H1 (cell line): ENCODE results near the gene PER2. TPM values are rescaled to one million over a fixed set of nuclear protein-coding genes. Genes with fewer than 3 reads are reported as not detected.

Source experiments
- CTCF ChIA-PET: fragments of 300-600 bp; sonication (Branson Sonifier 250); formaldehyde crosslinking; loops from one replicate; lab custom pipeline; 2021; ENCODE audit not compliant: partially characterized antibody; lab: Charles Lee
- POLR2A ChIA-PET: fragments of 300-600 bp; sonication (Branson Sonifier 250); formaldehyde crosslinking; loops from one replicate; lab custom pipeline; 2021; ENCODE audit warnings: inconsistent platforms; ENCODE audit not compliant: partially characterized antibody; lab: Charles Lee
- DNase-seq, 2 experiments: peaks; one replicate each; pipeline versions ENCODE4 v3.0.0 to v3.0.0-alpha.2; 2010 to 2022; ENCODE audit warnings: low spot score in 2 of 2, low read depth in 1 of 2, mixed read lengths in 1 of 2
- FAIRE-seq: peaks from 2 replicates; lab custom pipeline; 2011; peaks lifted over from hg19 to GRCh38; lab: Jason Lieb, UNC
- H2AFZ ChIP-seq: 2 replicates; pipeline ENCODE4 v1.8.1; 2012; ENCODE audit warnings: low read length, inconsistent platforms
- H2AK5ac ChIP-seq: 2 replicates; pipeline ENCODE4 v1.6.1; 2013; ENCODE audit warnings: low read depth, low read length
- H2BK120ac ChIP-seq: replicated peaks from 2 replicates; pipeline ENCODE3; 2013; ENCODE audit warnings: low read depth, low read length, inconsistent platforms
- H2BK12ac ChIP-seq: 2 replicates; pipeline ENCODE4 v1.6.1; 2013; ENCODE audit warnings: low read depth, low read length
- H2BK15ac ChIP-seq: 2 replicates; pipeline ENCODE4 v1.6.1; 2013; ENCODE audit warnings: low read length
- H2BK20ac ChIP-seq: 2 replicates; pipeline ENCODE4 v1.6.1; 2013; ENCODE audit warnings: low read length
- H2BK5ac ChIP-seq: 2 replicates; pipeline ENCODE4 v1.6.1; 2013; ENCODE audit warnings: low read depth, low read length
- H3K14ac ChIP-seq: 2 replicates; pipeline ENCODE4 v1.6.1; 2013; ENCODE audit warnings: inconsistent platforms; ENCODE audit not compliant: insufficient read length
- H3K18ac ChIP-seq: 2 replicates; pipeline ENCODE4 v1.6.1; 2013; ENCODE audit warnings: low read length; ENCODE audit errors: extremely low read depth
- H3K23ac ChIP-seq: 2 replicates; pipeline ENCODE4 v1.6.1; 2013; ENCODE audit warnings: inconsistent platforms; ENCODE audit not compliant: insufficient read length
- H3K23me2 ChIP-seq: 2 replicates; pipeline ENCODE4 v1.6.1; 2013; ENCODE audit warnings: low read depth, low read length
- H3K27ac ChIP-seq: 2 replicates; pipeline ENCODE4 v1.6.1; 2011; ENCODE audit warnings: low read depth, low read length, inconsistent platforms
- H3K27me3 ChIP-seq, 4 experiments: replicated peaks in 1 of 4; 1 replicate in 1 of 4; 2 replicates in 3 of 4; pipeline versions ENCODE4 v1.6.1 to v1.8.1; 2011 to 2013; ENCODE audit warnings: low read length in 3 of 4, mild to moderate bottlenecking in 3 of 4, inconsistent platforms in 2 of 4, mixed read lengths in 2 of 4, moderate library complexity in 1 of 4; ENCODE audit not compliant: control insufficient read depth in 3 of 4, insufficient read depth in 3 of 4; ENCODE audit errors: extremely low read depth in 1 of 4
- H3K36me3 ChIP-seq, 4 experiments: 2 replicates each; pipeline versions ENCODE4 v1.6.1 to v1.8.1; 2011 to 2013; ENCODE audit warnings: mild to moderate bottlenecking in 4 of 4, low read length in 3 of 4, moderate library complexity in 2 of 4, control low read depth in 1 of 4, inconsistent platforms in 1 of 4; ENCODE audit not compliant: insufficient read depth in 4 of 4, control insufficient read depth in 2 of 4
- H3K4ac ChIP-seq: replicated peaks from 2 replicates; pipeline ENCODE3; 2013; ENCODE audit warnings: low read length, low read depth, mixed read lengths, inconsistent platforms; ENCODE audit not compliant: insufficient read length
- H3K4me1 ChIP-seq, 4 experiments: replicated peaks in 1 of 4; 1 replicate in 1 of 4; 2 replicates in 3 of 4; pipeline versions ENCODE4 v1.6.1 to v1.8.1; 2011 to 2013; ENCODE audit warnings: low read length in 3 of 4, inconsistent platforms in 2 of 4, mixed read lengths in 1 of 4; ENCODE audit not compliant: insufficient read depth in 4 of 4, control insufficient read depth in 3 of 4
- H3K4me2 ChIP-seq, 2 experiments: 2 replicates each; pipeline versions ENCODE4 v1.6.1 to v1.8.1; 2011 to 2013; ENCODE audit warnings: low read depth in 2 of 2, low read length in 2 of 2, control low read depth in 1 of 2, inconsistent platforms in 1 of 2, mild to moderate bottlenecking in 1 of 2; ENCODE audit not compliant: insufficient read depth in 1 of 2
- H3K4me3 ChIP-seq, 4 experiments: fragments of 200-600, 300-600 bp in 1 of 4; sonication (generic), shearing (Covaris generic), sonication (Bioruptor Twin) in 1 of 4; 2 replicates each; pipeline versions ENCODE4 v1.5.1 to v1.8.1; 2011 to 2016; ENCODE audit warnings: low read length in 4 of 4, low read depth in 3 of 4, control low read depth in 2 of 4, inconsistent platforms in 2 of 4, mild to moderate bottlenecking in 2 of 4, mixed read lengths in 1 of 4, moderate library complexity in 1 of 4; ENCODE audit not compliant: insufficient read depth in 2 of 4; ENCODE audit errors: extremely low read depth in 1 of 4
- H3K56ac ChIP-seq: replicated peaks from 2 replicates; pipeline ENCODE3; 2013; ENCODE audit warnings: low read depth, mild to moderate bottlenecking, mixed read lengths, low read length, inconsistent platforms; ENCODE audit not compliant: insufficient read length
- H3K79me1 ChIP-seq: 2 replicates; pipeline ENCODE4 v1.6.1; 2013; ENCODE audit warnings: low read depth, low read length, control low read depth
- H3K79me2 ChIP-seq, 2 experiments: 2 replicates each; pipeline versions ENCODE4 v1.6.1 to v1.8.1; 2012 to 2013; ENCODE audit warnings: low read length in 2 of 2, mild to moderate bottlenecking in 2 of 2, inconsistent platforms in 1 of 2; ENCODE audit not compliant: insufficient read depth in 2 of 2, control insufficient read depth in 1 of 2
- H3K9ac ChIP-seq, 4 experiments: replicated peaks in 1 of 4; 1 replicate in 1 of 4; 2 replicates in 3 of 4; pipeline versions ENCODE4 v1.6.1 to v1.8.1; 2011 to 2013; ENCODE audit warnings: low read depth in 3 of 4, low read length in 3 of 4, control low read depth in 2 of 4, mild to moderate bottlenecking in 2 of 4, moderate library complexity in 2 of 4, inconsistent platforms in 1 of 4; ENCODE audit errors: extremely low read depth in 1 of 4
- H3K9me3 ChIP-seq, 2 experiments: 2 replicates each; pipeline versions ENCODE4 v1.6.1 to v1.8.1; 2012 to 2013; ENCODE audit warnings: mild to moderate bottlenecking in 2 of 2, moderate library complexity in 2 of 2, control low read depth in 1 of 2, inconsistent platforms in 1 of 2, low read depth in 1 of 2, low read length in 1 of 2, mixed read lengths in 1 of 2; ENCODE audit not compliant: insufficient read depth in 2 of 2
- H4K20me1 ChIP-seq, 2 experiments: replicated peaks in 1 of 2; 2 replicates each; pipeline versions ENCODE3 to v1.8.1; 2011 to 2013; ENCODE audit warnings: inconsistent platforms in 2 of 2, low read length in 2 of 2, mild to moderate bottlenecking in 1 of 2; ENCODE audit not compliant: insufficient read depth in 2 of 2, control insufficient read depth in 1 of 2
- H4K5ac ChIP-seq: 2 replicates; pipeline ENCODE4 v1.6.1; 2013; ENCODE audit warnings: low read length, low read depth, mixed read lengths, inconsistent platforms; ENCODE audit not compliant: insufficient read length
- H4K8ac ChIP-seq: 2 replicates; pipeline ENCODE4 v1.8.0; 2013; ENCODE audit warnings: mild to moderate bottlenecking, moderate library complexity, low read length, inconsistent platforms; ENCODE audit not compliant: insufficient read depth; ENCODE audit errors: extremely low read depth
- H4K91ac ChIP-seq: replicated peaks from 2 replicates; pipeline ENCODE3; 2013; ENCODE audit warnings: low read length, mixed read lengths, inconsistent platforms; ENCODE audit not compliant: insufficient read length
- CBX8 ChIP-seq: fragments of 300-800, 300-1000 bp; sonication (generic); IDR thresholded peaks from 2 replicates; pipeline ENCODE4 v1.7.1; 2016; ENCODE audit warnings: low read depth, low read length, borderline replicate concordance
- CEBPB ChIP-seq: IDR thresholded peaks from 2 replicates; pipeline ENCODE4 v1.6.1; 2012; ENCODE audit warnings: low read depth, low read length
- KDM1A ChIP-seq: fragments of 200-600, 300-600 bp; sonication (generic); IDR thresholded peaks from 2 replicates; pipeline ENCODE4 v1.7.1; 2016; ENCODE audit warnings: mild to moderate bottlenecking, low read length, borderline replicate concordance
- KDM4A ChIP-seq: IDR thresholded peaks from one replicate; pipeline ENCODE4 v1.7.1; 2012; ENCODE audit warnings: low read depth, mild to moderate bottlenecking, moderate library complexity, low read length, inconsistent platforms; ENCODE audit not compliant: severe bottlenecking
- MAFK ChIP-seq: IDR thresholded peaks from 2 replicates; pipeline ENCODE4 v1.6.1; 2012; ENCODE audit warnings: low read depth, mild to moderate bottlenecking, improper control_type of control experiment, low read length
- POU5F1 ChIP-seq: IDR thresholded peaks from 2 replicates; pipeline ENCODE4 v1.6.1; 2011; ENCODE audit warnings: low read depth, mild to moderate bottlenecking, low read length, moderate library complexity
- RAD21 ChIP-seq, 2 experiments: IDR thresholded peaks in 1 of 2; conservative IDR thresholded peaks in 1 of 2; 2 replicates each; pipeline ENCODE4 v1.6.1; 2011; ENCODE audit warnings: low read depth in 2 of 2, low read length in 2 of 2, improper control_type of control experiment in 1 of 2, inconsistent platforms in 1 of 2, mild to moderate bottlenecking in 1 of 2, moderate library complexity in 1 of 2
- RXRA ChIP-seq: IDR thresholded peaks from 2 replicates; pipeline ENCODE4 v1.6.1; 2011; ENCODE audit warnings: low read depth, mild to moderate bottlenecking, low read length, moderate library complexity; ENCODE audit not compliant: insufficient read depth
- SIN3A ChIP-seq, 2 experiments: IDR thresholded peaks in 1 of 2; conservative IDR thresholded peaks in 1 of 2; 2 replicates each; pipeline ENCODE4 v1.6.1; 2011 to 2012; ENCODE audit warnings: low read length in 2 of 2, improper control_type of control experiment in 1 of 2, low read depth in 1 of 2, mild to moderate bottlenecking in 1 of 2
- SIRT6 ChIP-seq: IDR thresholded peaks from one replicate; pipeline ENCODE4 v1.7.1; 2012; ENCODE audit warnings: low read length, inconsistent platforms
- SP1 ChIP-seq: IDR thresholded peaks from 2 replicates; pipeline ENCODE4 v1.6.1; 2011; ENCODE audit warnings: low read depth, low read length
- TEAD4 ChIP-seq: IDR thresholded peaks from 2 replicates; pipeline ENCODE4 v1.6.1; 2012; ENCODE audit warnings: low read depth, low read length, inconsistent platforms, mixed read lengths
- WGBS, 2 experiments: shearing (Covaris generic) in 1 of 2; methylation state at CpG; one replicate each; pipeline versions ENCODE4 v1.1.6 to v1.1.7; 2013 to 2015; ENCODE audit warnings: low lambda C conversion rate in 2 of 2, mixed read lengths in 2 of 2, inconsistent platforms in 1 of 2, low coverage in 1 of 2, missing lambda C conversion rate in 1 of 2; ENCODE audit not compliant: insufficient replicate concordance in 2 of 2, insufficient coverage in 1 of 2, insufficient read length in 1 of 2; ENCODE audit errors: extremely low coverage in 1 of 2, missing lambda C conversion rate in 1 of 2; 5-methylcytosine and 5-hydroxymethylcytosine counted together
- polyA plus RNA-seq, 7 experiments: library from polyadenylated mRNA; depleted of rRNA in 3 of 7; stranded (reverse) in 5 of 7; unstranded in 2 of 7; fragments of >200 nt in 5 of 7; fragments of 200-250 nt in 2 of 7; gene quantifications; 1 replicate in 5 of 7; 2 replicates in 1 of 7; 4 replicates in 1 of 7; pipeline versions ENCODE4 v1.2.1 to v1.2.3, GENCODE V29; 2011 to 2013; ENCODE audit warnings: missing spikeins in 2 of 7, mixed read lengths in 2 of 7
- total RNA-seq: library from RNA; stranded (reverse); fragmentation: NEBNext Ultra II Directional; extraction: Animal tissue kit (Norgen Biotek cat#: 25700); gene quantifications from 2 replicates; pipeline ENCODE4 v1.2.1, GENCODE V29; 2021

Gene PER2
- total and polyA plus RNA-seq, 2 of the 8 experiments (the other 6 are each of a cell fraction or from before 2014, with no cell fraction given), result 0.91 to 5.5 TPM

DNA sequence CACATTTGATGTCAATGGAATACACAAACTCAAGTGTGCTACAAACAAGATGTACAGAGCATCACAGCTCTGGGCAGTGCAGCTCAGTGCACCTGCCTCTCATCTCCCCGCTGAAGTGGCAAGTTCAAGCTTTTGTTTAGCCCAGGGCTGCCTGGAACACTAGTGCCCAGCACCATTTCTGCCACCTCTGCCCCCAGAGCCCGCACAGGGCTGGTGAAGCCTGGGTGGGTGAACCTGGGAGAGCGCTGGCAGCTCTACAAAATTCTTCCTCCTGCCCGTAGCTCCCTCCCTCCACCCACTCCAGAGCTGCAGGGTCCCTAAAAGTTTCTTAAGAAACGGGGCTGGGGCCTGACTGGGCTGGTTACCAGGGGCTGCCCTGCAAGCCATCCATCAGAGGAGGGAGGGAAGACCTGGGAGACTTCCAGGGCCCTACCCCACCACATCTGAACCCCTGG lies 50.1 kb downstream of the PER2 start:
- Histone ChIP-seq H4K8ac (no peak overlapping the region), H3K56ac (no peak overlapping the region), H2AK5ac (no peak overlapping the region), H2AFZ (no peak overlapping the region), H2BK20ac (no peak overlapping the region), H4K91ac (no peak overlapping the region), H3K4ac (no peak overlapping the region), H3K9me3 (peaks cover 0 to 10% of the 10 kb centered on the region in 2 experiments; a peak in 2 of 4 replicates), H3K18ac (no peak overlapping the region), H3K4me2 (no peak overlapping the region), H2BK12ac (no peak overlapping the region), H3K23ac (no peak overlapping the region), H3K4me3 (peak overlapping the region in 1 of 4 experiments; percentile 48; a peak in 1 of 8 replicates), H2BK5ac (no peak overlapping the region), H2BK15ac (no peak overlapping the region), H3K27me3 (peaks cover 11 to 59% (median 49%) of the 10 kb centered on the region in 4 experiments), H4K5ac (no peak overlapping the region), H3K9ac (no peak overlapping the region), H4K20me1 (peaks cover 0 to 10% of the 10 kb centered on the region in 2 experiments), H3K27ac (no peak overlapping the region), H3K79me1 (no peaks in the 10 kb centered on the region), H2BK120ac (no peak overlapping the region), H3K23me2 (peaks cover 20% of the 10 kb centered on the region; the same call in 1 of the 2 replicates), H3K4me1 (peaks cover 3 to 12% (median 7%) of the 10 kb centered on the region in 4 experiments), H3K79me2 (no peaks in the 10 kb centered on the region), H3K14ac (no peak overlapping the region), H3K36me3 (peaks cover 0 to 7% (median 0%) of the 10 kb centered on the region in 4 experiments; a peak in 1 of 8 replicates)
- TF ChIP-seq POU5F1 (no peak), KDM1A (no peak), RAD21 (IDR thresholded peaks at IDR 0.05 in 1 of 2, conservative IDR thresholded peaks at IDR 0.05 in 1 of 2; ENCODE audit: low read depth in 2 of 2, low read length in 2 of 2) (no peak), SP1 (no peak), RXRA (no peak), CBX8 (no peak), MAFK (no peak), TEAD4 (no peak), SIRT6 (no peak), CEBPB (no peak), SIN3A (conservative IDR thresholded peaks at IDR 0.05 in 1 of 2, IDR thresholded peaks at IDR 0.05 in 1 of 2; ENCODE audit: low read depth in 1 of 2, low read length in 2 of 2) (no peak), KDM4A (no peak)
- ChIA-PET POLR2A (interaction anchor here (1.7 to 2.4 kb wide), 2 partner anchors 36 to 177 kb away, joined by 4 to 8 read pairs; no protein-coding TSS in a partner anchor), CTCF (interaction anchor here (0.6 to 3.0 kb wide), 3 partner anchors 24 to 224 kb away, joined by 3 to 13 read pairs (median 4); no protein-coding TSS in a partner anchor)
- DNase-seq (no peak), FAIRE-seq (no peak)
- WGBS, 2 experiments, result 86% methylated on average over 5 of the region's 5 CpGs; no CpG with 5 or more reads in 1 of the 2 experiments
